Anterior cingulate cortex (tissue), 58 donors: ENCODE data around the gene PRPF38A.

ENCODE experiments used
- DNase-seq, 58 donors: peaks; one replicate each; lab custom pipeline; 2025; lab: John Stamatoyannopoulos, UW

Gene PRPF38A

GRCh38 chr1:52454779-52455178 is 50.4 kb downstream of the PRPF38A start:
- no peak for DNase-seq

DNA sequence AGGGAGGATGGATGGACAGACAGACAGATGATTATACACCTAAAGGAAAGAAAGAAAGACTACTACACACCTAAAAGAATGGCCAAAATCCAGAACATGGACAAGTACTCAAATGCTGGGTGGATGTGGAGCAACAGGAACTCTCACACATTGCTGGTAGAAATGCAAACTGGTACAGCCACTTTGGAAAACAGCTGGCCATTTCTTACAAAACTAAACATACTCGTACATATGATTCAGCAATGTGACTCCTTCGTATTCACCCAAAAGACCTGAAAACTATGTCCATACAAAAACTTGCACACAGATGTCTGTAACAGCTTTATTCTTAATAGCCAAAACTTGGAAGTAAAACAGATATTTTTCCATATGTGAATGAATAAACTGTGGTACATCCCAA is 51.3 kb downstream of the PRPF38A start:
- no peak for DNase-seq

- no peak for DNase-seq
Measured at GRCh38 chr1:52460694-52461093, 56.3 kb downstream of the PRPF38A start.

- DNase-seq, result no peak
Measured at GRCh38 chr1:52461821-52462220, 57.4 kb downstream of the PRPF38A start.

DNA sequence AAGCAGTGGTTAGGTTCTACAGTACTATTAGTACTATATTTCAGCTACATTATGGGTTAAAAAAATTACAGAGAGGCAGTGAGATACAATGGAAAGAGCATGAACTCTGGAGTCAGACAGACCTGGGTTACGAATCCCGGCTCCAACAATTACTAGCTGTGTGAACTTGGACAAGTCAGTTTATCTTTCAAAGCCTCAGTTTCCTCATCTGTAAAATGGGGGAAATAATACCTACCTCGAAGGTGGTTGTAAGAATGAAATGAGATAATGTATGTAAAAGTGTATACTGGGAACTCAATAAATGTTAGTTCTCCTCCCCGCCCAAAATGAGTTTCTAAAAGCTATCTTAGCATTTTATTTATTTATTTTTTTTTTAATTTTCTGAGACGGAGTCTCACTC is 59.5 kb downstream of the PRPF38A start:
- no peak for DNase-seq

DNA sequence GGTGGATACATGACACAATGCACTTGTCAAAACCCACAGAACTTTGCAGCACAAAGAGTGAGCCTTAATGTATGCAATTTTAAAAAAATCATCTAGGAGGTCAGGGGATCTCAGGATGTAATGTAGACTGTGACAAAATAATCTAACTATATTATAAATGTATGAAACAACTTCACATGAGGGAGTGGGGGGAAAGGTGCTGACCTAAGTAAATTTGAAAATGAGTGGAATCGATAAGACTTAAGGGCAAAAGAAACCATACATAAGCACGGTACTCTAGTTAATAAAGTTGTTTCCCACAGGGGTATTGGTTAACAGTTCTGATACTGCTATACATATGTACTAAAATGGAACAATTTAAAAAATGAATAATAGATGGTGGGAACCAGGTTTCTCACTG is 64.7 kb downstream of the PRPF38A start:
- no peak for DNase-seq
